Measurements from ENCODE around the gene AKIRIN1. TPM values are rescaled to one million over a fixed set of nuclear protein-coding genes. Genes with fewer than 3 reads are reported as not detected.
A peak's percentile ranks its signal among the peaks of the same experiment; 100 is the strongest.

AKIRIN1 gene, protein sequence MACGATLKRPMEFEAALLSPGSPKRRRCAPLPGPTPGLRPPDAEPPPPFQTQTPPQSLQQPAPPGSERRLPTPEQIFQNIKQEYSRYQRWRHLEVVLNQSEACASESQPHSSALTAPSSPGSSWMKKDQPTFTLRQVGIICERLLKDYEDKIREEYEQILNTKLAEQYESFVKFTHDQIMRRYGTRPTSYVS
- 10 to 100 TPM; 18.9 to 37.3 (median 28.5) TPM for total RNA-seq
- long read RNA-seq, transcript AKIRIN1-202 (5 exons, 2,741 nt): major isoform, 10 of 11 reads
- long read RNA-seq, partial matches to known transcripts: 1 of 11 reads
- long read RNA-seq, other reads (novel, unspliced or antisense): 0 of 11 reads

DNA sequence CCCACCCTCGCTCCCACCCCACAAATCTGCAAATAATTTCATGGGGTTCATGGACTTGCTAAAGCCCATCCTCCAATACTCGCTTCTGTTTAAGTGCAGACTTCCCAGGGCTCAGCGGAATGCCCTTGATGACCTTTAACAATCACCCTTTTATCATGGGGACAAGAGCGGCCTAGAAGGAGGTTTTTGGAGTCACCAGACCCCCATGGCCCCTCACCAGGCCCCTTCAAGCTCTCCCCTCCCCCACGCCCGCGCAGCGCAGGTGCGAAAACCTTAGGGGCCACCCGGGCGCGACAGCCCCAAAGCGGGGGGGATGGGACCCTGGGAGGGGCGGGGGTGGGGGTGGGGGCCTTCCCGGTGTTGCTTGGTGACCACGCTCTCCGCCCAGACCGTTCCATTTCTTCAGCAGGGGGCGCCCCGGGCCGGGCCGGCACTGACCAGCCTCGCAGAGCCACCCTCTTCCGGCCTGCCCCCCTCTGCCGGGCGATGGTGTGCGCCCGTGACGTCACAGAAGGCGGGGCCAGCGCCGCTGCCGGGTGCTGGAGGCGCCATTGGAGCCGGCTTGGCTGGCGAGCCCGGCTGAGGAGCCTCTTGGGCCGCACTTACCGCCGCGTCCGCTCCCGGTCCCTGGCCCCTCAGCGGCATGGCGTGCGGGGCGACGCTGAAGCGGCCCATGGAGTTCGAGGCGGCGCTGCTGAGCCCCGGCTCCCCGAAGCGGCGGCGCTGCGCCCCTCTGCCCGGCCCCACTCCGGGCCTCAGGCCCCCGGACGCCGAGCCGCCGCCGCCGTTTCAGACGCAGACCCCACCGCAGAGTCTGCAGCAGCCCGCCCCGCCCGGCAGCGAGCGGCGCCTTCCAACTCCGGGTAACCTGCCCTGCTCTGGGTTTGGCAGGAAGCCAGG, at the start of gene AKIRIN1:
AKIRIN1 (plus strand) TSS at position 539 of the 900 bp plus-strand sequence; CDS start at position 644, 105 bp downstream.
- Histone ChIP-seq H3K36me3 (peaks cover 0 to 3% (median 0%) of the 10 kb centered on the region in 4 donors), H3K4me3 (peak within 1 kb of the TSS; percentile 90 to 97 (median 95)), H3K9me3 (no peaks in the 10 kb centered on the region), H3K27me3 (no peaks in the 10 kb centered on the region), H3K4me1 (peaks cover 0 to 30% (median 3%) of the 10 kb centered on the region in 4 donors), H3K27ac (peak within 1 kb of the TSS; percentile 72 to 92 (median 90))
- ATAC-seq (peak; percentile 94 to 99 (median 96)), DNase-seq (peak; percentile 99 to 100 (median 99))
- TF ChIP-seq POLR2A (IDR thresholded peaks at IDR 0.05): peak; percentile 95
- TF ChIP-seq, protein P1, sequence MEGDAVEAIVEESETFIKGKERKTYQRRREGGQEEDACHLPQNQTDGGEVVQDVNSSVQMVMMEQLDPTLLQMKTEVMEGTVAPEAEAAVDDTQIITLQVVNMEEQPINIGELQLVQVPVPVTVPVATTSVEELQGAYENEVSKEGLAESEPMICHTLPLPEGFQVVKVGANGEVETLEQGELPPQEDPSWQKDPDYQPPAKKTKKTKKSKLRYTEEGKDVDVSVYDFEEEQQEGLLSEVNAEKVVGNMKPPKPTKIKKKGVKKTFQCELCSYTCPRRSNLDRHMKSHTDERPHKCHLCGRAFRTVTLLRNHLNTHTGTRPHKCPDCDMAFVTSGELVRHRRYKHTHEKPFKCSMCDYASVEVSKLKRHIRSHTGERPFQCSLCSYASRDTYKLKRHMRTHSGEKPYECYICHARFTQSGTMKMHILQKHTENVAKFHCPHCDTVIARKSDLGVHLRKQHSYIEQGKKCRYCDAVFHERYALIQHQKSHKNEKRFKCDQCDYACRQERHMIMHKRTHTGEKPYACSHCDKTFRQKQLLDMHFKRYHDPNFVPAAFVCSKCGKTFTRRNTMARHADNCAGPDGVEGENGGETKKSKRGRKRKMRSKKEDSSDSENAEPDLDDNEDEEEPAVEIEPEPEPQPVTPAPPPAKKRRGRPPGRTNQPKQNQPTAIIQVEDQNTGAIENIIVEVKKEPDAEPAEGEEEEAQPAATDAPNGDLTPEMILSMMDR (IDR thresholded peaks at IDR 0.05): peak in 3 of 4 donors; percentile 9 to 29 (median 16)
- intact Hi-C loops (cut with DNase I): no loop called here
- 0% methylated on average over 11 of the region's 76 CpGs for whole genome bisulfite sequencing (ENCODE audit: insufficient coverage, low coverage, low lambda C conversion rate, missing lambda C conversion rate)

DNA sequence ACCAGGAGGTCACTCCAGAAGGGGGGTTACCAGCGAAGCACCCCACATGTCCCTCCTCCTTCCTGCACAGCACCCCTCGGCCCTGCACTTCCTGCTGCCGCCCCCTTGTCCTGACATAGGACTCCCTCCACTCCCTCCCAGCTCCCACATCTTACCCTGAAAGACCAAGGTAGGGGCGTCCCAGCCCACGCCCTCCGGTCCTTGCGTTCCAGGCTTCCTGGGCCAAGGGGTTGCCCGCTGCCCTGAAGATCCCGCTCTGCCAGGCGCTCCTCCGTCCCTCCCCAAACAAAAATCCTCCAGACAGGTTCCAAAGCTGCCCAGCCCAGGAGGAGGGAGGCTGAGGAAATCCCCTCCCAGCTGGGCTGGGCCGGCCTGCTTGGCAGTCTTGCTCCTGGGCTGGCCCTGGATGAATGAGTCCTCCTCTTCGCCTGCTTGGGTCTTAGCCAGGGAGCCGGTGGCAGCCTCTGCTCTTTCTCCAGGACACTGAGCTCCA, 49.5 kb upstream of the AKIRIN1 start, which contains the start of gene RHBDL2:
RHBDL2 (minus strand) TSS at position 304 of the 493 bp plus-strand sequence. CDS start 22,618 bp downstream, outside the sequence.
- WGBS (ENCODE audit: insufficient coverage, low coverage, low lambda C conversion rate, missing lambda C conversion rate): 65% methylated on average over 8 of the region's 14 CpGs
- peak; percentile 46 to 71 (median 66) for ATAC-seq

DNA sequence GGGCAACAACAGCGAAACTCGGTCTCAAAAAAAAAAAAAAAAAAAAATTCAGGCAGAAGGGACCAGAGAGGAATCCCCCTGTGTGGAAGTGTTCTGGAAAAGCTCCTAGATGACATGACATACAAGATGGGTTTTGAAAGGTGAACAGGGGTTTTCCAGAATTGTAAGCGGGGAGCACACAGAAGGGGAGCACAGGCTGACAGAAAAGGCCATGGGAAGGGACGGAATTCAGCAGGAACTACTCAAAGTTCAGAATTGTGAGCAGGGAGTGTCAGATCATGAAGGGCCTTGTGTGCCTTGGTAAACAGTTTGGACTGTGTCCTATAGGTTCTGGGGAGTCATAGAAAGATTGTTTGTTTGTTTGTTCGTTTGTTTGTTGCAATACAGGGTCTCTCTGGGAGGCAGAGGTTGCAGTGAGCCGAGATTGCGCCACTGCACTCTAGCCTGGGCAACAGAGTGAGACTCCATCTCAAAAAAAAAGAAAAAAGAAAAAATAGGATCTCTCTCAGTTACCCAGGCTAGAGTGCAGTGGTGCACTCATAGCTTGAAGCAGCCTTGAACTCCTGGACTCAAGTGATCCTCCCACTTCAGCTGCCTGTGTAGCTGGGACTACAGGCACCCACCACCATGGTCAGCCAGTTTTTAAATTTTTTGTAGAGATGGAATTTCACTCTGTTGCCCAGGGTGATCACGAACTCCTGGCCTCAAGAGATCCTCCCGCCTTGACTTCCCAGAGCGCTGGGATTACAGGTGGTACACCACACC, 48.2 kb upstream of the AKIRIN1 start:
- no peak overlapping the region for H3K4me3 ChIP-seq
- H3K27ac ChIP-seq: no peak overlapping the region
- H3K9me3 ChIP-seq: no peaks in the 10 kb centered on the region
- no peaks in the 10 kb centered on the region for H3K4me1 ChIP-seq
- TF ChIP-seq, protein P1 (IDR thresholded peaks at IDR 0.05): no peak
- TF ChIP-seq POLR2A (IDR thresholded peaks at IDR 0.05): no peak
- no peaks in the 10 kb centered on the region for H3K27me3 ChIP-seq
- ATAC-seq (no peak), DNase-seq (no peak)
- intact Hi-C loops (cut with DNase I): no loop called here
- H3K36me3 ChIP-seq: no peaks in the 10 kb centered on the region
- 89% methylated on average over 4 of the region's 10 CpGs for WGBS (ENCODE audit: insufficient coverage, low coverage, low lambda C conversion rate, missing lambda C conversion rate)

More for the DNA sequence above, 49.5 kb upstream of the AKIRIN1 start, which contains the start of gene RHBDL2:
- intact Hi-C loops (cut with DNase I): no loop called here
- peak within 1 kb of the TSS in 2 of 3 donors; percentile 12 to 29 for H3K4me3 ChIP-seq
- no peak within 1 kb of the TSS for H3K27ac ChIP-seq
- no peaks in the 10 kb centered on the region for H3K9me3 ChIP-seq
- H3K4me1 ChIP-seq: no peaks in the 10 kb centered on the region
- TF ChIP-seq, protein P1 (IDR thresholded peaks at IDR 0.05): no peak
- TF ChIP-seq POLR2A (IDR thresholded peaks at IDR 0.05): no peak
- no peaks in the 10 kb centered on the region for H3K36me3 ChIP-seq
- H3K27me3 ChIP-seq: no peaks in the 10 kb centered on the region
- DNase-seq: peak; percentile 26 to 54 (median 49)

DNA sequence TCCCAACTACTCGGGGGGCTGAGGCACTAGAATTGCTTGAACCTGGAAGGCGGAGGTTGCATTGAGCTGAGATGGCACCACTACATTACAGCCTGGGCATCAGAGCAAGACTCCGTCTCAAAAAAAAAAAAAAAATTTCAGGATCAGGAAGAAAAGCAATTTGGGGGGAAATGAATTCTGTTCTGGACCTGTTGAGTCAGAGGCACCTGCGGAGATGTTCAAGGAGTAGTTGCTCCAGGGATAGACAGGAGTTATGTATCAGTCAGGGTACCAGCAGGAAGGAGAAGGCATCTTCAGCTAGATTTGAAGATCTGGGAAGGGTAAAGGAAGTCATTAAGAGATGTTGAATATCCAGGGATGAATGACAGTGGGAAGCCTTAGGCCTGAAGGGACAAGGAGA, 46.5 kb upstream of the AKIRIN1 start:
- Histone ChIP-seq H3K4me3 (no peak overlapping the region), H3K36me3 (no peaks in the 10 kb centered on the region), H3K27me3 (no peaks in the 10 kb centered on the region), H3K9me3 (no peaks in the 10 kb centered on the region), H3K4me1 (no peaks in the 10 kb centered on the region), H3K27ac (no peak overlapping the region)
- no peak for TF ChIP-seq POLR2A (IDR thresholded peaks at IDR 0.05)
- TF ChIP-seq, protein P1 (IDR thresholded peaks at IDR 0.05): no peak
- ATAC-seq (no peak), DNase-seq (no peak)
- WGBS (ENCODE audit: insufficient coverage, low coverage, low lambda C conversion rate, missing lambda C conversion rate): 90% methylated on average over 4 of the region's 4 CpGs
- intact Hi-C loops (cut with DNase I): no loop called here
